NCI-H526 (cell line): Measurements from ENCODE around the gene CRTC3.
"Not testable (repeated sequence)": the region's sequence is repeated elsewhere in the genome, so short reads cannot be mapped to it uniquely, and the experiment has no call there.

ENCODE experiments used
- DNase-seq, 2 experiments: peaks; one replicate each; lab custom pipeline; 2025; lab: John Stamatoyannopoulos, UW

Gene CRTC3

GRCh38 chr15:90529371-90530249 is at the start of gene CRTC3:
TSS of gene CRTC3 (plus strand) at chr15:90529923. CDS start at chr15:90530072, 149 bp downstream.
- peak in 1 of 2 experiments; percentile 79 for DNase-seq

- no peak for DNase-seq
These were observed 48.7 kb upstream of the CRTC3 start for GRCh38 chr15:90481023-90481422.

- peak; percentile 4 to 48 for DNase-seq
These were observed 47.4 kb upstream of the CRTC3 start for GRCh38 chr15:90482124-90483011.

- DNase-seq = no peak
These were observed 46.8 kb upstream of the CRTC3 start for GRCh38 chr15:90483012-90483307.

GRCh38 chr15:90483637-90484036 is 46.1 kb upstream of the CRTC3 start:
- DNase-seq = no peak

- no peak for DNase-seq
These were observed 42.5 kb upstream of the CRTC3 start for GRCh38 chr15:90487186-90487585.

- DNase-seq = no peak
These were observed 40.2 kb upstream of the CRTC3 start for GRCh38 chr15:90489514-90489913.

GRCh38 chr15:90489944-90490343 is 39.8 kb upstream of the CRTC3 start:
- DNase-seq = no peak

GRCh38 chr15:90493647-90494046 is 36.1 kb upstream of the CRTC3 start:
- no peak for DNase-seq

- DNase-seq = no peak
These were observed 34.7 kb upstream of the CRTC3 start for GRCh38 chr15:90495067-90495466.

- DNase-seq = no peak
These were observed 32.9 kb upstream of the CRTC3 start for GRCh38 chr15:90496791-90497190.

- no peak for DNase-seq
These were observed 32.3 kb upstream of the CRTC3 start for GRCh38 chr15:90497376-90497775.

GRCh38 chr15:90497912-90498311 is 31.8 kb upstream of the CRTC3 start:
- DNase-seq = peak in 1 of 2 experiments; percentile 7

- DNase-seq = no peak
These were observed 29.6 kb upstream of the CRTC3 start for GRCh38 chr15:90500171-90500570.

GRCh38 chr15:90501898-90502297 is 27.8 kb upstream of the CRTC3 start:
- DNase-seq = no peak

GRCh38 chr15:90510781-90511180 is 18.9 kb upstream of the CRTC3 start:
- not testable (repeated sequence) for DNase-seq

- not testable (repeated sequence) for DNase-seq
These were observed 18.5 kb upstream of the CRTC3 start for GRCh38 chr15:90511211-90511618.

- no peak for DNase-seq
These were observed 17.4 kb upstream of the CRTC3 start for GRCh38 chr15:90512276-90512675.

GRCh38 chr15:90512981-90513380 is 16.7 kb upstream of the CRTC3 start:
- no peak for DNase-seq

- DNase-seq = no peak
These were observed 16.3 kb upstream of the CRTC3 start for GRCh38 chr15:90513448-90513847.

GRCh38 chr15:90513893-90514292 is 15.8 kb upstream of the CRTC3 start:
- not testable (repeated sequence) for DNase-seq

GRCh38 chr15:90519688-90520087 is 10.0 kb upstream of the CRTC3 start:
- no peak for DNase-seq

- no peak for DNase-seq
These were observed 9.4 kb upstream of the CRTC3 start for GRCh38 chr15:90520365-90520764.
